Non-pigmented ciliary epithelial cell (primary cell): ENCODE results near the gene BARHL1.

Experiments used
- DNase-seq: peaks from one replicate; pipeline ENCODE4 v3.0.0-alpha.2; 2010; ENCODE audit warnings: low read depth

Gene BARHL1

DNA sequence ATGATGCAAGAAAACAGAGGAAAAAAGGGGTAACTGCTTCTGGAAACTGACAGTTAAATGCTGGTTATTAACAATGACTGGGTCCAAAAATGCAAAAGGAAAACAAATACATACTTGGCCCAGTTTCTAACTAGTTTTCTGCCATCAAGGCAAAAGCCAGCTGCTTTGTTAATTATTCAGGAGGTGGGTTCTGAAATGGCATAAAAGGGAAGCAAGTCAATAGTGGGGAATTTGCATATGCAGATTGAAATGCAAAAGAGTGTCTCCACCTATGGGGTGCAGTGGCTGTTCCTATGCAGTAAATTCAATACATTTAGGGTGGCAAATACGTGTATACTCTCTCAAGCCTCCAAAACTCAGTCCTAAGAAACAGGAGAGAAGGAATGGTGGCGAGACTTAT lies 33.4 kb downstream of the BARHL1 start:
- no peak for DNase-seq

DNA sequence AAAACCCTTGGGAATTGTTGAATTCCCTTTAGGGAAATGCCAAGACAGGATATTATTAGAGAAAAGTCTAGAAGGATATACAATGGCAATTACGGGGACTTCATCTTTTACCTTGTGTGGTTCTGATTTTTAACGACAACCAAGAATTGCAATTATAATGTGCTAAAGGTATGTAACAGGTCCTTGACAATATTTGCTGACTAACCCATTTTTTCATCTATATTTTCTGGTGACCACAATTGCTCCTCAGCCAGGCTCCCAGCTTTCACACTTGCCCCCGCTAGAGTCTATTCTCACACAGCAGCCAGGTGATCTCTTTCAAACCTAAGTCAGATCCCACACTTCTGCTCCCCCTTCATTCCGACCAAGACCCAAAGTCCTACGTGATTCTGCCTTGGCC lies 34.3 kb downstream of the BARHL1 start:
- DNase-seq: no peak

DNA sequence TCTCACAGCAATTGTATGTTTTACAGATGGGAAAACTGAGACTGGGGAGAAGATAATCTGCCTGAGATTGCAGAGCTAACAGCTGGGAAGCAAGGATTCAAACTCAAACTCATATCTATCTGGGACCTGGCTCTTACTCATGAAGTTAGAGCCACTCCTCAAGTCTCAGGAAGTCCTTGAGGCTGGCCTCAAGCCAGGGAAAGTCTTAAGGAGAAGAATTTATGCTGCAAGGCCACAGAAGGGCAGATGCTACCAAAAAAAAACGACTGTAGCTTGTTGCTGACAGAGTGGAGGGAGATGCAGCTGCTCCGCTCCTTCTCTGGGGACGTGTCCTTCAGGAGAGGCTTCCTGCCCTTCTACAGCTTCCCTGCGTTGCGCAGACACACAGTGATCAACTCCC lies 39.8 kb downstream of the BARHL1 start:
- no peak for DNase-seq

- DNase-seq: no peak
These were observed 43.9 kb downstream of the BARHL1 start for GRCh38 chr9:132626285-132626684.

DNA sequence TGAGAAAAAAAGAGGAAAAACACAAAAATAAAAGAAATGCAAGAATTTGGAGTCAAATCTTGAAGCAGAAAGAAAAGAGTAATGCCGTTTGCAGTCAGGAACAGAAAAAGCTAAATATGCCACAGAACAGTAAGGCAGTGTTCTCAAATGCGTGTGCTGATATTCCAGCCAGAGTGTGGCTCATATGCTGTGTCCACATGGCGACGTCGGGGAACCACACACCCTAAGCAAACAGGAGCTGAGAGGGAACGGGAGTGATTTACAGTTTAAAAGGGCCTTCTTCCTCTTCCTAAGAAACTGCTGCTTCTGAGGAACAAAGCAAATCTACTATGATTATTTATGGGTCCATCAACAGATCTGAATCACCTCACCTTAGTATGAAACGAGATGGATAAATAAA lies 44.7 kb downstream of the BARHL1 start:
- DNase-seq: no peak

DNA sequence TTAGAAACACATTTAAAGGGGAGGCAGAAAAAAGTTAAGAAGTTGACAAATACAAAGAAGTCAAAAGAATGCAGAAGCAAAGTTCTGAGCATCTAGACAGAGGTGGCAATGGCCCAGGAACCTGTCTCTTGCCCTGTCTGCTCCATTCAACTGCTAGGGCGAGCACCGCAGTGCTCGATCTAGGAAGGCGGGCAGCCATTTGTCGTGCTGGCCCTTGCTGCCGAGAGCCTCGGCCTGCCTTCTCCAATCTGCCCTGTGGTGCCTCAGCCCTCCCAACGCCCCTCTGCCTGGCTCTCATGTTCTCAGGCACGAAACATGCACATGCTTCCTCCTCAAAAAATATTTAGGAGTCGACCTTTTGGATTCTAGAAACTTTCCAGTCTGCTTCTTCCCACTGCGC lies 45.2 kb downstream of the BARHL1 start:
- no peak for DNase-seq

GRCh38 chr9:132628746-132629145 lies 46.3 kb downstream of the BARHL1 start:
- no peak for DNase-seq

DNA sequence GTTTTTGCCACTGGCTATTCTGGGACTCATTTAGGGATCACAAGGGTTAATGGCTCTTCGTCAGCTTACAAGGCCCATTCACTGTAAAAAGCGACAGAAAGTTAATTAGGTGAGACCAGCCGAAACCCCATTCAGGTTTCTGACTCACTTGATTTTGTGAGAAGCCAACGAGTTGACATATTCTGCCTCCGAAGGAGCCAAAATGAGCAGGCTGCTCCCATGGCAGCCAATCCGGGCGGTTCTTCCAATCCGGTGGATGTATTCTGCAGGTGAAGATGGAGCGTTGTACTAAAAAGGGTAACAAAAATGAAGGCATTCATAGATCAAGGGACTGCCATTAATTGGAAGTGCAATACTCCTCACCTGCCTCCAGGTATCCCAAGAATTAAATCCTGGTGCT lies 47.7 kb downstream of the BARHL1 start:
- no peak for DNase-seq

DNA sequence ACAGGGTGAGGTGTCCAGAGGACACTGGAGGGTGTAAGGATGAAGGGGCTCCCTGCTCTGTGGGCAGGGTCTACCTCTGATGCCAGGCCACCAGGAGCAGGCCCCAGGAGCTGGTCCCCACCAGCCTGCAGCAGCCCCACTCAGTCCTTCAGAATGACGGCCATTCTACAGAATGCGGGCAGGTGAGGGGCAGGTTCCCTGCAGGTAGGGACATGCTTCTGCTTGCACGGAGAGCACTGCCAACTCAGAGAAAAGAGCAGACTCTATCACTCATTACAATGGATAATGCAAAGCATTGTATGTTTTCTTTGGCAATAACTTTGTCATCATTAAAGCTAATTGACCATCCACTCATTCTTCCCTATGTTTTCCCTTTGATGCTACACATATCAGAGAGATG lies 48.4 kb downstream of the BARHL1 start:
- DNase-seq: no peak

DNA sequence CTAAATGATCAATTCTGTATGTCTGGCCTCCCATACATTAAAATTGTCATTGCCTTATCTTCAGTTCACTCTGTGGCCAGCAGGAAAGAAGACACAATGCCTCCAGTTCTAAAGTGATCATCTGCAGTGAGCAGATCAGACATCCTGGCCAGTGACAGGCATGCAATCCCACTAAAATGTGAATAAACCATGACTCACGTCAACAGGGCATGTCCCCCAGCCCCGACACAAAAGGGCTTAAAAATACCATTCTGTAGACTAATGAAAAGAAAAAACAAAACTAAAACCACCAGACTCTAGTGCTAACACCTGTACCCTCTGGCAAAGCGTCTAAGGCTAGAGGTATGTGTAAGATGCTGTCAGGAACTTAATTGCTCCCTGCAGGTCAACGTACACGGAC lies 48.9 kb downstream of the BARHL1 start:
- DNase-seq: peak; percentile 36

DNA sequence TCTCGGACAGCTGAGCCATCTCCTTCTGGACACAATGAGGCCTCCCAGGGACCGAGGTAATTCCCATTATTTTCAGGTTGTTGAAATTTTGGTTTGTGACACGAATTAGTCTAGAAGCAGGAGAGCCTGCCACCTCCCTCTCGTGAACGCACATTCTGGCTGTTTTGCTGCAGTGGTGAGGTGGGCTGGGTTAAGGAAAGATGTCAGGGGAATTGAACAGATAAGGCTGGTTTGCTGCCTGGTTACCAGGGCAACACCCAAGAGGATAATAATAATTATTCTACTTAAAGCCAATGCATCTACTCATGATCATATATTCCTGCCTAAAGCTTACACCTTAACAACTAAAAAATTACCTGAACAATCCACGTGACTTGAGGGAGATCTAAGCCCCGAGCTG lies 49.3 kb downstream of the BARHL1 start:
- no peak for DNase-seq

GRCh38 chr9:132632413-132633129 lies 50.2 kb downstream of the BARHL1 start:
- DNase-seq: no peak

- no peak for DNase-seq
These were observed 51.9 kb downstream of the BARHL1 start for GRCh38 chr9:132634327-132634726.

DNA sequence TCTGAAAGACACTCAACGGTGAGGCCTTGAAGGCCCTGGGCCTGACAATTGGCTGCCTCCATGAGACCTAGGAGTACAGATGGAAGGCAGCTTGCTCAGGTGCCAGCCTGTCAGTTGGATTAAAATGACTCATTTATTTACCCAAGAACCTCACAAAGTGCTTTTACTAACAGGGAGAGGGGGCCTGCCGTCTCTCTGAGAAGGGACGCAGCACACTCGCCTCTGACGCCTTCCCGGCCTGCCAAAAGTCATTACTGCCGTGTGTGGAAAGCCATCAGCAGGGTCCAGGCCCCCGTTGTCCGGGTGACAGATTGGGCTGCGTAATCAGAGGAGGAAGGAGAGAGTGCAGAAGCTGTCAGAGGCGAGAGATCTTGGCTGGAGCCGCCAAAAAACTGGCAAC lies 54.9 kb downstream of the BARHL1 start:
- DNase-seq: no peak

GRCh38 chr9:132637801-132638200 lies 55.4 kb downstream of the BARHL1 start:
- DNase-seq: no peak

- no peak for DNase-seq
These were observed 55.8 kb downstream of the BARHL1 start for GRCh38 chr9:132638240-132638639.

DNA sequence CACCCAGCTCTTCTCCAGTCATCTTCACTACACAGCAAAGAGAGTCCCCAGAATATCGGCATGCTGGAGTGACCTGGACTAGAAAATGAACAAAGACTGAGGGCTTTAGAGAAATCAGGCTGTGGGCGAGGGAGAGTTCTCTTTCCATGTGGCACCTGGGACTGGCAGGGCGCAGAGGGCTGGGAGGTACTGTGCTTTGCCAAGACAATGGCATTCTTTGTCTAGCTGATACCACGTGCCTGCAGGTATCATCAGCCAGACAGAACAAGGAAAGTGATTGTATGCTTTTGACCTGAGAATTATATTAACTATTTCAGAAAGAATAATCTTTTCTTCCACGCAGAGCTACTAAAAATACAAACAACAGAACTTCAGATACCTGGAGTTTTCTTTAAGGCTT lies 56.9 kb downstream of the BARHL1 start:
- DNase-seq: no peak
